ENCODE results near the gene ATXN3L. TPM values are rescaled to one million over a fixed set of nuclear protein-coding genes. Genes with fewer than 3 reads are reported as not detected.

The ATXN3L gene
- total RNA-seq, 1 experiment from 2014 or later = not detected

- Histone ChIP-seq H3K9me3 (ENCODE audit: low read depth, low read length, poor library complexity, severe bottlenecking) (no peaks in the 10 kb centered on the region), H3K36me3 (ENCODE audit: insufficient read depth, low read length, poor library complexity, severe bottlenecking) (no peaks in the 10 kb centered on the region), H3K4me3 (ENCODE audit: low read depth, low read length, poor library complexity, severe bottlenecking) (no peak overlapping the region), H3K27ac (ENCODE audit: low read depth, low read length, poor library complexity, severe bottlenecking) (no peak overlapping the region), H3K4me1 (ENCODE audit: insufficient read depth, low read length, poor library complexity, severe bottlenecking) (no peaks in the 10 kb centered on the region), H3K27me3 (replicated peaks; ENCODE audit: insufficient read depth, low read depth, low read length, poor library complexity) (no peaks in the 10 kb centered on the region)
- no peak for DNase-seq (ENCODE audit: low spot score)
- no TSS peak for BruUV-seq (replicated peaks)
- CTCF ChIA-PET = no interaction called here
- TF ChIP-seq CTCF (conservative IDR thresholded peaks at IDR 0.05; ENCODE audit: low read depth, low read length) (no peak), EZH2 (IDR thresholded peaks at IDR 0.05; ENCODE audit: borderline replicate concordance, low read depth, low read length, poor library complexity, severe bottlenecking) (no peak)
- intact Hi-C loops (cut with micrococcal nuclease; ENCODE audit: unreplicated experiment) = no loop called here
- POLR2A ChIA-PET (ENCODE audit: low non-redundant PET) = no interaction called here
Measured at GRCh38 chrX:13334491-13334890, 14.6 kb upstream of the ATXN3L start.

GRCh38 chrX:13330446-13330845 is 10.6 kb upstream of the ATXN3L start:
- intact Hi-C loops (cut with micrococcal nuclease; ENCODE audit: unreplicated experiment) = no loop called here
- H3K36me3 ChIP-seq (ENCODE audit: insufficient read depth, low read length, poor library complexity, severe bottlenecking) = no peaks in the 10 kb centered on the region
- H3K4me3 ChIP-seq (ENCODE audit: low read depth, low read length, poor library complexity, severe bottlenecking) = no peak overlapping the region
- H3K27me3 ChIP-seq (replicated peaks; ENCODE audit: insufficient read depth, low read depth, low read length, poor library complexity) = no peaks in the 10 kb centered on the region
- no peaks in the 10 kb centered on the region for H3K4me1 ChIP-seq (ENCODE audit: insufficient read depth, low read length, poor library complexity, severe bottlenecking)
- no TSS peak for BruUV-seq (replicated peaks)
- ChIA-PET POLR2A (ENCODE audit: low non-redundant PET) (no interaction called here), CTCF (no interaction called here)
- no peak for DNase-seq (ENCODE audit: low spot score)
- H3K27ac ChIP-seq (ENCODE audit: low read depth, low read length, poor library complexity, severe bottlenecking) = no peak overlapping the region
- TF ChIP-seq EZH2 (IDR thresholded peaks at IDR 0.05; ENCODE audit: borderline replicate concordance, low read depth, low read length, poor library complexity, severe bottlenecking) (no peak), CTCF (conservative IDR thresholded peaks at IDR 0.05; ENCODE audit: low read depth, low read length) (no peak)
- H3K9me3 ChIP-seq (ENCODE audit: low read depth, low read length, poor library complexity, severe bottlenecking) = no peaks in the 10 kb centered on the region

GRCh38 chrX:13327666-13328065 is 7.8 kb upstream of the ATXN3L start:
- no peaks in the 10 kb centered on the region for H3K9me3 ChIP-seq (ENCODE audit: low read depth, low read length, poor library complexity, severe bottlenecking)
- CTCF ChIA-PET = no interaction called here
- no TSS peak for BruUV-seq (replicated peaks)

More at GRCh38 chrX:13327666-13328065, 7.8 kb upstream of the ATXN3L start:
- no peak for DNase-seq (ENCODE audit: low spot score)
- TF ChIP-seq CTCF (conservative IDR thresholded peaks at IDR 0.05; ENCODE audit: low read depth, low read length) (no peak), EZH2 (IDR thresholded peaks at IDR 0.05; ENCODE audit: borderline replicate concordance, low read depth, low read length, poor library complexity, severe bottlenecking) (no peak)
- Histone ChIP-seq H3K27me3 (replicated peaks; ENCODE audit: insufficient read depth, low read depth, low read length, poor library complexity) (no peaks in the 10 kb centered on the region), H3K36me3 (ENCODE audit: insufficient read depth, low read length, poor library complexity, severe bottlenecking) (no peaks in the 10 kb centered on the region), H3K4me3 (ENCODE audit: low read depth, low read length, poor library complexity, severe bottlenecking) (no peak overlapping the region), H3K4me1 (ENCODE audit: insufficient read depth, low read length, poor library complexity, severe bottlenecking) (no peaks in the 10 kb centered on the region), H3K27ac (ENCODE audit: low read depth, low read length, poor library complexity, severe bottlenecking) (no peak overlapping the region)
- POLR2A ChIA-PET (ENCODE audit: low non-redundant PET) = no interaction called here
- intact Hi-C loops (cut with micrococcal nuclease; ENCODE audit: unreplicated experiment) = no loop called here

All from A673 (cell line).